ENCODE data around the gene MAPKAPK2. TPM values are rescaled to one million over a fixed set of nuclear protein-coding genes. Genes with fewer than 3 reads are reported as not detected.

Gene MAPKAPK2
- polyA plus RNA-seq, 3 donors = 1.6 to 56.9 (median 2.2) TPM

- no peak for DNase-seq
- H4K20me1 ChIP-seq (ENCODE audit: insufficient read depth, low read length) = no peaks in the 10 kb centered on the region
- Mint-ChIP-seq H3K9me3 (peaks cover 0 to 2% (median 0%) of the 10 kb centered on the region in 7 donors), H3K4me3 (no peak overlapping the region), H3K27me3 (ENCODE audit: low read depth in 3 of 3) (peaks cover 8 to 20% (median 17%) of the 10 kb centered on the region in 3 donors), H3K36me3 (no peaks in the 10 kb centered on the region), H3K27ac (peak overlapping the region in 1 of 7 donors; percentile 4), H3K4me1 (peaks cover 20% of the 10 kb centered on the region)
- no peak overlapping the region for H3K27ac ChIP-seq (ENCODE audit: low read depth in 1 of 2, low read length in 2 of 2)
- 100% methylated on average over 2 of the region's 4 CpGs for WGBS (ENCODE audit: insufficient coverage)
- peaks cover 10 to 21% of the 10 kb centered on the region in 2 donors for H3K4me1 ChIP-seq (ENCODE audit: control insufficient read depth in 1 of 2, insufficient read depth in 2 of 2, low read length in 2 of 2)
- no peak for TF ChIP-seq CTCF (IDR thresholded peaks at IDR 0.05)
- H3K4me3 ChIP-seq (replicated peaks in 1 of 3; ENCODE audit: low read depth in 2 of 3, low read length in 3 of 3) = no peak overlapping the region
- no peaks in the 10 kb centered on the region for H3K9me3 ChIP-seq (replicated peaks in 1 of 2; ENCODE audit: control insufficient read depth in 1 of 2, insufficient read depth in 1 of 2, low read length in 2 of 2)
- H3K27me3 ChIP-seq (ENCODE audit: control insufficient read depth in 2 of 2, insufficient read depth in 2 of 2, low read length in 2 of 2) = peaks cover 0 to 3% of the 10 kb centered on the region in 2 donors
- no peaks in the 10 kb centered on the region for H3K79me2 ChIP-seq (ENCODE audit: insufficient read depth, low read length)
- no peak overlapping the region for H3K9ac ChIP-seq (ENCODE audit: insufficient read depth, low read length, poor library complexity, severe bottlenecking)
- intact Hi-C loops (cut with micrococcal nuclease) = loop anchor here in 1 of 2 donors (10.0 kb wide), 1 partner anchor 149 kb away; no protein-coding TSS in a partner anchor
- H3K4me2 ChIP-seq (replicated peaks; ENCODE audit: extremely low read depth, low read length, poor library complexity, severe bottlenecking) = no peak overlapping the region
- H2AFZ ChIP-seq (ENCODE audit: insufficient read depth, low read depth, low read length, poor library complexity, severe bottlenecking) = no peak overlapping the region
- H3K36me3 ChIP-seq (replicated peaks in 1 of 2; ENCODE audit: control insufficient read depth in 1 of 2, insufficient read depth in 2 of 2, low read length in 2 of 2) = no peaks in the 10 kb centered on the region
Observed at GRCh38 chr1:206655471-206655882, 29.2 kb upstream of the MAPKAPK2 start.

- Histone ChIP-seq H3K36me3 (replicated peaks in 1 of 2; ENCODE audit: control insufficient read depth in 1 of 2, insufficient read depth in 2 of 2, low read length in 2 of 2) (no peaks in the 10 kb centered on the region), H3K27me3 (ENCODE audit: control insufficient read depth in 2 of 2, insufficient read depth in 2 of 2, low read length in 2 of 2) (peaks cover 0 to 3% of the 10 kb centered on the region in 2 donors), H3K4me2 (replicated peaks; ENCODE audit: extremely low read depth, low read length, poor library complexity, severe bottlenecking) (no peak overlapping the region), H3K27ac (ENCODE audit: low read depth in 1 of 2, low read length in 2 of 2) (no peak overlapping the region), H3K79me2 (ENCODE audit: insufficient read depth, low read length) (no peaks in the 10 kb centered on the region), H3K9me3 (replicated peaks in 1 of 2; ENCODE audit: control insufficient read depth in 1 of 2, insufficient read depth in 1 of 2, low read length in 2 of 2) (no peaks in the 10 kb centered on the region), H4K20me1 (ENCODE audit: insufficient read depth, low read length) (no peaks in the 10 kb centered on the region), H2AFZ (ENCODE audit: insufficient read depth, low read depth, low read length, poor library complexity, severe bottlenecking) (no peak overlapping the region), H3K9ac (ENCODE audit: insufficient read depth, low read length, poor library complexity, severe bottlenecking) (no peak overlapping the region), H3K4me1 (ENCODE audit: control insufficient read depth in 1 of 2, insufficient read depth in 2 of 2, low read length in 2 of 2) (peaks cover 10 to 21% of the 10 kb centered on the region in 2 donors), H3K4me3 (replicated peaks in 1 of 3; ENCODE audit: low read depth in 2 of 3, low read length in 3 of 3) (no peak overlapping the region)
- Mint-ChIP-seq H3K27ac (no peak overlapping the region), H3K4me1 (peaks cover 20% of the 10 kb centered on the region), H3K4me3 (no peak overlapping the region), H3K27me3 (ENCODE audit: low read depth in 3 of 3) (peaks cover 8 to 20% (median 18%) of the 10 kb centered on the region in 3 donors), H3K9me3 (peaks cover 0 to 2% (median 0%) of the 10 kb centered on the region in 7 donors), H3K36me3 (no peaks in the 10 kb centered on the region)
- no peak for DNase-seq
- intact Hi-C loops (cut with micrococcal nuclease) = loop anchor here in 1 of 2 donors (10.0 kb wide), 1 partner anchor 148 kb away; no protein-coding TSS in a partner anchor
- TF ChIP-seq CTCF (IDR thresholded peaks at IDR 0.05) = no peak
- 100% methylated on average over 2 of the region's 3 CpGs for WGBS (ENCODE audit: insufficient coverage)
Observed at GRCh38 chr1:206656936-206657335, 27.8 kb upstream of the MAPKAPK2 start.

Measured in CD14-positive monocyte (primary cell).